Activated CD4-positive, alpha-beta T cell treated with anti-CD3 and anti-CD28 coated beads, Interleukin-2, Interleukin-4, amounts not matched to agents 100 ng/mL and 50 ng/mL, durations not matched to agents 16 hours and 8 hours (primary cell): ENCODE measurements around the gene ACSS1.

Source experiments
- DNase-seq: peaks from one replicate; pipeline ENCODE4 v3.0.0-alpha.2; 2020; ENCODE audit warnings: low spot score

The ACSS1 gene

GRCh38 chr20:25046181-25046641, 11.7 kb downstream of the ACSS1 start:
- no peak for DNase-seq

- no peak for DNase-seq
Measured at GRCh38 chr20:25045343-25045712, 12.6 kb downstream of the ACSS1 start.

- DNase-seq, result no peak
Measured at GRCh38 chr20:25044660-25045342, 13.1 kb downstream of the ACSS1 start.

DNA sequence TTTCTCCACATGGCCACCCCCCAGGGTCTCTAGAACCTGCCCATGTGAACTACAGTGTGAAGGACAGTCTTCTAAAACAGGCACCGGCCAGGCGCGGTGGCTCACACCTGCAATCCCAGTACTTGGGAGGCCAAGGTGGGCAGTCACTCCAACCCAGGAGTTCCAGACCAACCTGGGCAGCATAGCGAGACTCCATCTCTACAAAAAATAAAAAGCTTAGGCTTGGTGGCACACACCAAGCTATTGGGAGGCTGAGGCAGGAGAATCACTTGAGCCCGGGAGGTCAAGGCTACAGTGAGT, 13.7 kb downstream of the ACSS1 start:
- DNase-seq, result no peak

- DNase-seq, result no peak
Measured at GRCh38 chr20:25043499-25044260, 14.3 kb downstream of the ACSS1 start.

GRCh38 chr20:25042531-25043498, 15.1 kb downstream of the ACSS1 start:
- peak; percentile 20 for DNase-seq

DNA sequence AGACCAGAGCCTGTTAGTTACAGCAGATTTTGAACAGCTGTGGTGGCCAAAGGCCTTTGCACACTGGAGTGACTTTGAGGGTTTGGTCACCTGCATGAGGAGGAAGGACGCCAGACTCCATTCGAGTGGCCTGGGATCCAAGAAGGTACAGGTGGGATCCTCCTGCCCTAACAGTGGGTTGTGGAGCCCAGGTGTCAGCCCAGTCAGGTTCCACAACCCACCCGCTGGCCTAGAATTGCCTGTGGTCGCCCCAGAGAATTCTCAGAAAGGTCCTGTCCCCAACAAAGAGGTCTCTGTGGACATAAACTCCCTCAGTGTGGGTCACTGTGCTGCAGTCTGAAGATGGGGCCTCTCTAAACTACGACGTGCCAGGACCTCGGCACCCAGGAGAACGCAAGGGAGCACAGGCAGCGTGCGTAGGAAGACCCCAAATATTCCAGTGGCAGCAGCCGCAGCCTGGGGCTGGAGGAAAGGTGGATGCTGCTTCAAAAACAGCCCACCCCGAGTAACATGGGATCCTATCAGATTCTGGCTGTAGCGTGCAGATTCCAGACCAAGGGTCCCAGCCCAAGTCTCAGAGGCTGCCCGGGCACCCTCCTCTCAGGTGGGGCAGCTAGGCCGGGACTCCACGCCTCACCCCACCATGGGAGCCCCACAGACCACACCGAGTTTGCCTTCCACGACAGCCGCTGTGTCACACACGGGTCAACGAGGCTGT, 16.0 kb downstream of the ACSS1 start:
- DNase-seq, result no peak

DNA sequence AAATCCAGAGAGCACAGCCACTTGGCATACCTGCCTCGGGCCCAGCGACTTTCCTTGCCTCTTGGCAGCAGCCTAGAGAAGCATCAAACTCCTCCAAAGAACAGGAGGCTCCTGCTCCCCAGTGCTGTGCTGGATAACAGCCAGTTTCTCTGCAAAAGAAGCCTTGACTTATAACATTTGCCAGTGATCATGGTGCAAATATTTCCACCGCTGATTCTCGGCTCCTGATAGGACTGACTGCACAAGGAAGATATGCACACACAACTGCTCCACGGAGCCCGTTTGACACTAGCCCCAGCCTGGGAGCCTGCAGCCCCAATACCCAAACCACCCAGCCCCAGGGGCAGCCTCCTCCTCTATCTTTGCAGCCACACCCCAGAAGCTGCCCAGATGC, 17.5 kb downstream of the ACSS1 start:
- no peak for DNase-seq

DNA sequence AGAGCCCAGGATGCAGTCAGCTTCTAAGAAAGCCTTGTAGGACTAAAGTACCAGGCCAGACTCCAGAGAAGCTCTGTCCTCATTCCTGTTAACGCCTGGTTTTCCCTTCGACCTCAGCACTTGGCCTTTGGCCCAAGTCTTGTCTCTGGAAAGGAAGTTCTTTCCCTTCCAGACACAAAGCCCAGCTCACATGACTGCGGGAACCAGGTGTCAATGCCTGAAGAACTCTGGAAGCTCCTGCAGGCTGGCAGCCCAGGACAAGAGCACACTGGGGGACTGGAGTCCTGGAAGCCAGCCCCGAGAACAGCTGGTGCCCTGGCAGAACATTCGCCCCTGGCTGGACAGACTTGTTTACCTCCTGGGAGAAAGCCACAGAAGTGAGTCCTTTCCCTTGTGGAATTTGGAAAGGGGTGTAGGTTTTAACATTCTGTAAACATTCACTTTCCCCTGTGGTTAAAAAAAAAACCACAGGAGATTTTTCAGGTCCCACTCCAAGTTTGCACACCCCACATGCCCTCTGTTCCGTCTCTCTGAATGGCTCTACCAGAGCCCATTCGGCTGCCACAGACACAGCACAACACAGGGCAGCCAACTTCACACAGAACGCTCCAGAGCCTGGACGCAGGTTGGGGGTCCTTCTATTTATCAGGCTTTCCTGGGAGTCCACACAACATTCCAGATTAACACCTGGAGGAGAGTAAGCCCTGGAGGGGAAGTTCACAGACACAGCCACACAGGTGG, 18.1 kb downstream of the ACSS1 start:
- no peak for DNase-seq

DNA sequence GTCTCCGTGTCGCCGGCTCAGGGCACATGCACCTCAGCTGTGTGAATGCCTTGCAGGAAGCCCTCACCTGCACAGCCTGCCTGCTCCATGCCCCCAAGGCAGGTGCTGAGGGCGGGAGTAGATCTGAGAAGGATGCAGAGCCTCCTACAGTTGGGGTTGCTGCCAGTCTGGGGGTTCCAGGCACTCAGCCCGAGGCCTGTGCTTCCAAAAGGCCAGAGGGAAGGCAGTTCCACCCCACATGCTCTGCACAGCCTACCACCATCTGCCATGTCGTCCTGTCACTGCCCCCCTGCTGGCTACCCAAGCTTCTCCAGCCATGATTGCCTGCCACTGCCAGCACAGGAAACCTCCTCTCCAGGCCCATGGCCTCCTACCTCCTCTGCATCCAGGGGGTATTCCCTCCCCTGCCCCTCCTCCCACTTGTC, 19.3 kb downstream of the ACSS1 start:
- no peak for DNase-seq

- DNase-seq, result no peak
Measured at GRCh38 chr20:25038103-25038410, 19.9 kb downstream of the ACSS1 start.

DNA sequence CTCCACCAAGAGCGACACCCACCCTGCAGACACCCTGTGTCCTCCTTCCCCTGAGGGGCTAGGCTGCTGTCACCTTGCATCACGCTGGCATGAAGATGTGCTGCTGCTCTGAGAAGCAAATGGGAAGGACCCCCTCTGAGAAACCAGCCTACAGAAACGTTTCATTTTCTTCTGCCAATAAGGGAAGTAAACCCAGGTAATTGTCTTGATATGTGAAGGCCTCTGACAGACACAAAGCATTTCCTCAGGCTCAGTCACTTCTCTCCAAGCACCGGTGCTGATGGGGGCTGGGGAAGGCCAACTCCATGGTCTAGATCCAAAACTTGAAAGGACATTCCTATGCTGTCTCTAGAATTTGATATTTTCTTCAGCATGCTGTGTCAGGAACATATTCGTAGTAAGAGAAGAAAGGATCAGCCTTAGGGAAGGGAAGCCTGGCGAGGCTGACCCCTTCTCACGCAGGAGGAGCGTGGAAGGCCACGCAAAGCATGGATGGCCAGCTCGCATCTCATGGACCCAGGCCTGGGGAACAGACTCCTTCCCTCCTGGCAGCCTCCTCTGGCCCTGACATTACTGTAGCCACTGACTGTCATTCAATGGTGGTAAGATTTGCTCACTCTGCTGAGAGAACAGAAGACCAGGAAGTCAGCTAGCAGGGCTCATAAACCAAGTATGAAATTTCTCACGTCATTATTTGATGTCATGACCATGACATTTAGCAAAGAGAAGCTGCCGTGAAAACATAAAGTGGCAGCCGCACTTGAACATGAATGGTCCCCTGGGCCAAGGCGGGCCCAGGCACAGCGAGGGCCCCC, 20.4 kb downstream of the ACSS1 start:
- DNase-seq, result no peak

DNA sequence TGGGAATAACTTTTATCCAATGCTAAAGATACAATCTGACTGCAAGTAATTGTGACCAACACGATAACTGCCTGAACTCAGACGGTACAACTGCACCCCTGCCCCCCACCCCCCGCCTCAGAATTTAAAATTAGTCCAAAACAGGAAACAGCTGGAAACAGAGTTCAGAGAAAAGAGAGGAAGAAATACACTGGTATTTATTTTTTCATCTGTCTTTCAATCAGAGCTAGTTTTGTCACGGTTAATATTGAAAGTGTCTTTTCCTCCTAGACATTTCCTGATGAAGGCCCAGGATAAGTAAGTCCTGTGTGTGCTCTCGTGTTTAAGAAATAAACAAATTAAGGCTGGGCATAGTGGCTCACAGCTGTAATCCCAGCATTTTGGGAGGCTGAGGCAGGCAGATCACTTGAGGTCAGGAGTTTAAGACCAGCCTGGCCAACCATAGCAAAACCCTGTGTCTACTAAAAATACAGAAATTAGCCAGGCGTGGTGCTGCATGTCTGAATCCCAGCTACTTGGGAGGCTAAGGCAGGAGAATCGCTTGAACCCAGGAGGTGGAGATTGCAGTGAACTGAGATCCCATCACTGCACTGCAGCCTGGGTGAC, 21.5 kb downstream of the ACSS1 start:
- DNase-seq, result no peak

DNA sequence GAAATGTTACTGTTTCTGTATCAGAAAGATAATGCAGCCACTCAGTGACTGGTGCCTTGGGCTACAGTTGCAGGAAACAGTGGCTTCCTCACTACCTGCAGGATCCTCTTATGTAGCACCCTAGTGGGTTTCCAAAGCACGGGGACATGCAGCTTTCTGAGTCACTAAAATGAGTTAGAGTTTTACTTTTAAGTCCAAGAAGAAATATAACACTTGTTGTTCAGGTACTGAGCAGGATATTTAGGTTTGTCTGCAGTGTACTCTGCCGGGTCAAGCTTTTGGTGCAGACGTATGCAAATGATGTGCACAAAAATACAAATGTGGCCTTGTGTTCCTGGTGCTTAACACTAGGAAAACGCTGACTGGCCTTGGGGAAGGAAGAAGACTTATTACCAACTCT, 22.0 kb downstream of the ACSS1 start:
- DNase-seq, result no peak

GRCh38 chr20:25033924-25034300, 24.0 kb downstream of the ACSS1 start:
- no peak for DNase-seq

DNA sequence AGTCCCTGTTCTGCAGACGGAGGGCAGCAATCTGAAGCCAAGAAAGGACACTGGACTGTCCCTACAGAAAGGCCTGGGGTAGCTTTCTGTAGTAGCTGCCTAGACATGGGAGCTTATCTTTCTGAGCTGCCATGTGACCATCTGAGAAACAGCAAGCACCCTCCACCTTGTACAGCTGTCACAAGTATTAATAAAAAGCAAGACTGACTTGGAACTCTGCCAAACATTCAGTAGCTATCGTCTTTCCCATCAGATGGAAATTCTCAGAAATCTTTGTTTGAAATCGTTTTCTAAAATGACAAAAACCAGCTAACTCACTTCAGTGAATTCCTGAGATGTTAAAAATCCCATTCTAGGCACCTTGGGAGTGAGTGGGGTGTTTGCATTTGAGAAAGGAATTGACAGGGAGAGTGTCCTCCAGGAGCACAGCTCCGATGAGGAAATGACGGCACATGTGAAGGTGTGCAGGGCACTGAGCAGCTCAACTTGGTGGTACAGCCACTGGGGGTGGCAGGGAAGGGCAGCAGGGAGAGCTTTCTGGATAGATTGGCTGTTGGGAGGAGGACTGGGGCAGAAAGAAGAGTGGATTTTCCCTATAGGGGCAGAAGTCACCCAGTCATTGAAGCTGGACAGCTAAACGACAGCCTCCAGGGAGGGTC, 24.5 kb downstream of the ACSS1 start:
- no peak for DNase-seq

DNA sequence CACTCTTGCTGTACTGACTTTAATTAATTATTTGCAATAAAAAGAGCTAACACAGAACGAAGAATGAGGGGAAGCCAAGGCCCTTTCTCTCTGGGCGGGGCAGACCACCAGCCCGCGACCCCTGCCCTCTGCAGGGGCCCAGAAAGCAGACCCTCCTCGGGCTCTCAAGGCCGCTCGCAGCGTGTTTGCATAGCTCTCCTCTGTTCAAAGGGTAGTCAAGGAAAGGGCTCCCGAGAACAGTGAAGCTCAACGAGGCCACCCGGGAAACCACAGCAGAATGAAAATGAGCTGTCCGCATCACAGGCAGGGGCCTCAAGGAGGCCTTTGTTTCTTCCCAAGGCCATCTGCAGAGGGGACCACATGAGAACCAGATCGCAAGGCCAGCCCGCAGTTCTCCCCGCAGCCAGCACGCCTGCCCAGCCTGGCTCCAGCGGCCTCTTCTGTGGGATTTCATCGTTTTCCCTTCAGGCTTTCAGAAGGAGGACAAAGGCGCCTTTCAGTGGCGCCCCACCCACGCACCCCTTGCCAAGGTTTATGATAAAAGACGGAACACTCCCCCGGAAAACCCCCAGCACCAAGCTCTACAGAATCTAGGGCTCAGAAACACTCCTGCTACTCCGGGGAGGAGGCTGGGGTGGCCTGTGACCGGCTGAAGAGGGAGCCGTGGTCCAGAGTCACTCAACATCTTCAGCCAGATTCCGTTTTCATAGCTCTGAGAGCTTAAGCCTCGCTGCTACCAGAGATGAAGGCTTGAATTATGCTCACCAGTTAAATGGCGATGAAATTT, 25.3 kb downstream of the ACSS1 start:
- no peak for DNase-seq

- DNase-seq, result no peak
Measured at GRCh38 chr20:25032065-25032477, 25.9 kb downstream of the ACSS1 start.

- DNase-seq, result no peak
Measured at GRCh38 chr20:25031241-25031640, 26.7 kb downstream of the ACSS1 start.
